Ramos (cell line): ENCODE results near the gene DPM2.

Source experiments
- in situ Hi-C: fragments of 300-500 bp; cut with MboI; formaldehyde crosslinking; loops from one replicate; pipeline ENCODE4 v1.14.3; 2022; ENCODE audit warnings: low sequenced_read_pairs; ENCODE audit not compliant: unreplicated experiment

The DPM2 gene

DNA sequence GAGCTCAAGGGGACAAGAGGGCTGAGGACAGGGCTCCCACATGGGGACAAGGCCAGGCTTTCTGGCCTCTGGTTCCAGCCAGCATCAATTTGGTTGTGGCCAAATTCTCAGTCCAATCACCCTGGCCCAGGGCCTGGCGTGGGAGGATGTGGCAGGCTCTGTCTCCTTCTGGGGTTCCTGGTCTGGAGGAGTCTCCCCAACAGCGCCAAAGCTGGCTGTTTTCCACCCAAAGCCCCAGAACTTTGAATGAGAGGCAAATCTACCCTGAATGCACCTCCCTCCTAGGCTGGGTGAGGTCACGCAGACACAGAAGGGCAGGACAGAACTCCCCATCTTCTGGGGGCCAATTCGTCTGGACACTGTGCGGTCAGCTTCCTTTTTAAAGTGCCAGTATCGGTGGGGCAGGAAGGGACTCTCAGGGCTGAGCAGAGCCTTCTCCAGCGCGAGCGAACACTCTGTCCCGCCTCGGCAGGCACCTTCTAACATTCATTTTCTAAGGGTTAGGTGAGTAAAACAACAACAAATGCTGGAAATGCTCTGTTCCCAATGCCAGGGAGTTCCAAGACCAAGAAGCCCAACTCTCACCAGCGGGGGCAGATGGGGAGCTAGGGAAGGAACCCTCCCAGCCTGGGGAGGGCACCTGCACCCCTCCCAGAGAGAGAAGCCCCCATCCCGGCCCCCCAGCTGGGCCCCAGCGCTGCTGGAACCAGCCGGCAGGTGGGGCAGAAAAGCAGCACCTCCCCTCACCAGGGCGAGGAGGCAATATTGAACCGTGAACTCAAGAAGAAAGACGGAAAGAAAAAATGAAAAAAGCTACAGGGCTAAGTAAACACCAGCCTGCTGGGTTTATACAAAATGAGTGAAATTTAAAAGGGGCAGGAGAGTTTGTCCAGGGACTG, 3.7 kb upstream of the DPM2 start:
- in situ Hi-C loops, result no loop called here

DNA sequence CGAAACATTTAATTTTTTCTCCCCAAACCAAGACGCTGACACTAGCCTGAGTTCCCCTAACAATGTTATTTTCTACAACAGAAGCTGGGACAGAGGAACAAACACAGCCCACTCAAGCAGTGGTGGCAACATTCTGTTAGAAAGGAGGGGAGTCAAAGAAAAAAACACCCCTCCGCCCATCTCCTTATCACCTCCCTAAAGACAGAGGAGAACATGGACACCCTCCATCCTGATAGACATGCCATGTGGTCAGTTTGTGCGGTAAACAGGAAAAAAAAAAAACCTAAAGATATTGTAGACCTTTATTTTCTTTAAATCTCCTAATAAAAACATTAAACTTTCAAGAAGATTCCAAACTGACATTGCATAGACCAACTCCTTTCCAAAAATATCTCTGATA, 2.9 kb upstream of the DPM2 start:
- in situ Hi-C loops, result no loop called here

- in situ Hi-C loops, result no loop called here
These were observed 640 bp upstream of the DPM2 start for GRCh38 chr9:127938298-127938690.

- in situ Hi-C loops, result no loop called here
These were observed 632 bp downstream of the DPM2 start for GRCh38 chr9:127937056-127937387.

DNA sequence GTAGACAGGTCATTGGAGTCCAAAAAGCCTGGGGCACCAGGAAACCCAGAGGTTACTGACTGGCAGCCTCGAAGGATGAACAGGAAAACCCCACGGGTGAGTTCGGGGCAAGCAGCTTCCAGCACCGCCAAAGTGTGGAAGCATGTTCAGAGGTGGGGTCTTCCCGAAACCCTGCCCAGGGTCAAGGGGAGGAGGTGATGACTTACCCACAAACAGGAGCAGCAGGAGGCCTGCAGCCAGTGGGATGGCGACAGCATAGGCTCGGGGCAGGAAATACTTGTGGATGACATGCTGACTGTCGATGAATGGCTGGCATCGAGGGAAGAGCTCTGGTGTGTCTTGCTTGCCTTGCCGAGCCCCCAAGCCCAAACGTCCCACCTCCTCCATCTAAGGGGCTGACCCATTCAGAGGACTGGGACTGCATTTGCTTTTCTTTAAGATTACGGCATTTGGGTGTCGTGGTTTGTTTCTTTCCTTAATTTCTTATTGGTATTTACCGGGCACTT, 1.3 kb downstream of the DPM2 start:
- in situ Hi-C loops, result no loop called here

- in situ Hi-C loops, result no loop called here
These were observed 1.9 kb downstream of the DPM2 start for GRCh38 chr9:127935765-127936221.

- in situ Hi-C loops, result no loop called here
These were observed 2.7 kb downstream of the DPM2 start for GRCh38 chr9:127934986-127935385.

DNA sequence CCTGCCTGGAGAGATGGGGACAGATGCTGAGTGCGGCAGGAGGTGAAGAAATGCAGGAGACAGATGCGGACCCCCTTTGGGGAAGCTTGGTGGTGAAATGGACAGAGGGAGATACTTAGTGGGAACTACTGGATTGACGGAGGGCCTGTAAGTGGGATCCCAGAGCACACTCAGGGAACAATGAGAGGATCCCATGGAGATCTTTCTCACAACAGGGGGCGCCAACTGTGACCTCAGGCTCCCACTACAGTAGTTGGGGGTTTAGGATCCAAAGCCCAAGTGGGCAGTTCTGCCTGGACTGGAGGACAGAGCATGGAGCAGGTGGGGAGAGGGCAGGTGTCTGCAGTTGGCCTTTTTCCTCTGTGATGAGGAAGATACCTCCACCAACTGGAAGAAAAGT, 3.4 kb downstream of the DPM2 start:
- in situ Hi-C loops, result no loop called here

DNA sequence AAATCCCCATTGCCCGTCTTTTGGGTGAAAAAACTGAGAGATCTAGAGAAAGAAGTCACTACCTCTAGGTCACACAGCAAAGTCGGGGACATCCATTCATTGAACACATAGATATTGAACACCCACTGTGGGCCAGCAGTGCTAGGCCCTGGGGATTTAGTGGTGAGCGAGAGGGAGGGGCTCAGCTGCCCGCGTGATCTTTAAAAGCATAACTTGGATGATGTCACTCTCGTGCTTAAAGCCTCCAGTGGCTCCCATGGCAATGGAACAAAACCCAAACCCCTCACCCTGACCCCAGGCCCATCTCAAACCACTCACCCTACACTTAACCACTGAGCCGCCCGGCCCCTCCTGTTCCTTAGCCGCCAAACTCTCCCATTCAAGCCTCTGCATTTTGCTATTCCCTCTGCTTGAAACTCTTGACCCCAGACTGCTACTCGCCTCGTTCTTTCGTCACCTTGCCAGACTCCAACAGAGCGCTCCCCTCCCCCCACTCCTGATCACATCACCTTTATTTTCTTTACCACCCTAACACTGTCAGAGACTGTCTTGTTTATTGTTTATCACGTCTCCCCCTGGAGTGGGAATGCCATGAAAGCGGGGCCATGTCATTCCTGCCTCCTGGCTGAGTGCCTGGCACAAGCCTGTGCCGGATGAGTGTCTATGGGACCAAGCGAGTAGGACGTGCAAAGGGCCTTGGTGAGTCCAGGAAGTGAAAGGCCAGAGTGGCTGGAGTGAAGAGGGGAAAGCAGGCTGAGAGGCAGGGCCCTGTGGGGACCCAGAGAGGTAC, 6.4 kb downstream of the DPM2 start:
- in situ Hi-C loops, result no loop called here

DNA sequence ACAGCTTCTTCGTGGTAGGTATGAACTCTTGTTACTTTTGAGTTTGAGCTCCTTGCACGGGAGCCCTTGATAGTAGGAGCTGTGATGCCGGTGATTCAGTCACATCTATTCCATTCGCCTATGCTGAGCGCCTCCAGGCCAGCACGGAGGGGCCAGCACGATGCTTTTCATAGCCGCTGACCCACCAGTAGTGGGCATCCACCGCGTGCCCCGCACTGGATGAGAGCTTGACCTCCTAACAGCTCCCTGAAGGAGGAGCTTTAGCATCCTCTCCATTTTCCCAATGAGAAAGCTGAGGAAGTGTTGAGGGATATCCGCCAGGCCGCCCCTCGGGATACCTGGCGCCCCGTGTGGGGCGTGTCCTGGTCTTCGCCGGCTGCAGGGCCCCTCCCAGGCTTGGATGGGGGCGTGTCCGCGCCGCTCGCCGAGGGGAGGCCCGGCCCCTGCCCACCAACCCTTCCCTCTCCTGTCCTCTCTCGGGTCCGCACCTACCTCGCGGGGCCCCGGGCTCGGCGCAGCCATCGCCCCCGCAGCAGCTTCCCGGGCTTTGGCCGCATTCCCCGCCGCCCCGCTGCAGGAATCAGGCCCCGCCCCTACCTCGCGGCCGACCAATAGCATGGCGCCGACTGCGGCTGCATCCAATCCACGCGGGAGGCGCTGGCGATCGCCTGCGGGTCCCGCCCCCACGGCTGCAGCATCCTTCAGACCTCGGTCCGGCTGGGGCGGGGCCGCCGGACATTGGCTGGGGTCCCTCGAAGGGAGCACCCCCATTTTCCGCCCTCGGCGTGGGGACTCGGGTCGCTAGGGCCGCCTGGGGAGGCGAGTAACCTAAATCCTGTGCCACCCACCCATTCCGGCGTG, 7.2 kb downstream of the DPM2 start, which contains the start of gene PIP5KL1:
PIP5KL1 (minus strand) TSS at position 547 of the 861 bp plus-strand sequence; CDS start at position 522, 25 bp downstream.
- in situ Hi-C loops, result no loop called here

GRCh38 chr9:127929625-127929979, 8.1 kb downstream of the DPM2 start:
- in situ Hi-C loops, result loop anchor here (10.0 kb wide), 1 partner anchor 335 kb away; no protein-coding TSS in a partner anchor

DNA sequence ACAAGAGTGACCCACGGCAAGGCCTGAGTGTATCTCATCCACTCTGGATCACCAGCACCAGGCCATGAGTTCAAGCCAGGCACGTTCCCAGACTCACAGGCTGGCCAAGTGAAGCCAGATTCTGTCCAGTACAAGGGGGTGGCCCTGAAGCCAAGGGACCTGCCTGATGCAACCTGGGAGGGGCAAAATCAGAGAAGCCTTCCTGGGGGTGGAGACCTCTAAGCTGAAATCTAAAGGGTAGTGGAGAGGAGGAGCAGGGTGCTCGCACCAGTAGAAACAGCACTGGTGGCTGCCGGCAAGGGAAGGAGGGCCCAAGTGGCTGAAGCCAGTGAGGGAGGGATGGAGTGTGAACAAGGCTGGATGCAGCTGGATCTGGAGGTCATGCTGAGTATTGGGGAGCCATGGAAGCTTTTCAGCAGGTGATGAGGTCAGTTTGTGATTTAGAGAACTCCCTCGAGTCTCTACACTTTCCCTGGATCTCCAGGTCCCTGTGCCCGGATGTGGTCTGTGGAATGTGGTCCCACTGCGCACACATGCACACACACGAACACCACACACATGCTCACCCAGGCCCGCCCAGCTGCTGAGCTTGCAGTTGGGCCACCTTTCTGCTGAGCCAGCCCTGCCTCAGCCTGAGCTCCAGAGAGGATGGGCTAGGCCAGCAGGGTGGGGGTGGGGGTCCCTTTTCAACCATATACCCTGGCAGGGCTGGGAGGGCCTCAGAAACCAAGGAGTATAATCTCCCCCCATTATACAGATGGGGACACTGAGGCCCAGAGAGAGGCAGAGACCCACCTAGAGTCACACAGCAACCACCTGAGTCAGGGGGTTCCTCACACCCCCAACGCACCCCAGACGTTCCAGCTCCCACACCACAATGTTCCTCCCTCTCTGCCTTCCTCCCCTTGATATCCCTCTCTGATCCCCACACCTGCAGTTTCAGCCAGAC, 8.7 kb downstream of the DPM2 start:
- in situ Hi-C loops, result loop anchor here (10.0 kb wide), 1 partner anchor 334 kb away; no protein-coding TSS in a partner anchor

GRCh38 chr9:127927988-127928675, 9.5 kb downstream of the DPM2 start:
- in situ Hi-C loops, result loop anchor here (10.0 kb wide), 1 partner anchor 333 kb away; no protein-coding TSS in a partner anchor

DNA sequence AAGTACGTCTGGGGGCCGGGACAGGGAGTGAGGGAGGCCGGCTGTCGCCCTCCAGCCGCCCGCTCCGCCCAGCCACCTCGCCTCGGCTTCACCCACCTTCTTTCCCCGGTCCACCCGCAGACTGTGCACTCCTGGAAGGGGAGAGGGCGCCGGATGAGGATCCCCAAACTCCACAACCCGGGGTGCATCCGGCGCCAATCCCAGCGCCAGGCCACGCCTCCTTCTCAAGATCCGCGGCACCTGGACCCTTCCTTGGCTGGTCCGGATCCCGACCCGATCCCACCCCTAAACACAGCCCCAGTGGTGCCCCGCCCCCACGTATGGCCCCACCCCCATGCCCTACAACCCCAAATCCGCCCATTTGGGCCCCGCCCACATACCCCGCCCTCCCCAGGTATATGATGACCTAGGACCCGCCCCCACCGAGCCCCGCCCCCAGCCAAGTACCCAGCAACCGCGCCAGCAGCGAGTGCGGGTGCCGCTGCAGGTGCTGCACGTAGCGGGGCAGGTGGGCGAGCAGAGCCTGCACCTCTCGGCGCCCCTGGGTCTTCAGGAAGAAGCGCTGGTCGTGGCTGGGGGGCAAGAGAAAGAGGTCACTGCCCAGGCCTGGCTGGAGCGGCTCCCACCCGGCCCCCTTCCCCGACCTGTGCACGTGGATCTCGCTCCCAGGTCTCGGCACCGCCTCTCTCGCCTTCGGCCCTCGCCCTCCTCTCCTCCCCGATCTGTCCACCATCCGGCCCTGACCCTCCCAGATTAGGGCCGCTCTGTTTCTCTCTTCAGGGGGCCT, 10.3 kb downstream of the DPM2 start:
- in situ Hi-C loops, result loop anchor here (10.0 kb wide), 1 partner anchor 333 kb away; no protein-coding TSS in a partner anchor

DNA sequence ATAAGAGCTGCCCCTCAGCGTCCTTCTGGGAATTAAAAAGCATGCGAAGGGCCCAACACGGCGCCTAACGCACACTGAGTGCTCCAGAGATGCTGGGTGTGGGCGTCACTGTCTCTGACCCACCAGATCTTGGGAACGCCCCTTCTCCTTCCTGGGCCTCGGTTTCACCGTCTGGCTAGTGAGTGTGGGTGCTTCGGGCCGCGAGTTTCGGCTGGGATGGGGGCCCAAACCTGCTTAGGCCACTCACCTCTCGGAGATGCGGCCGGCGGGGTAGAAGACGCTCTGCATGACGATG, 10.8 kb downstream of the DPM2 start:
- in situ Hi-C loops, result loop anchor here (10.0 kb wide), 1 partner anchor 332 kb away; no protein-coding TSS in a partner anchor

- in situ Hi-C loops, result loop anchor here (10.0 kb wide), 1 partner anchor 331 kb away; no protein-coding TSS in a partner anchor
These were observed 11.4 kb downstream of the DPM2 start for GRCh38 chr9:127925959-127926905.
